Ammon's horn (tissue), 1 donor: Measurements from ENCODE around the gene THSD7A.

ENCODE experiments used
- DNase-seq: peaks from one replicate; pipeline ENCODE4 v3.0.0-alpha.2; 2016; ENCODE audit warnings: low spot score

THSD7A gene, protein sequence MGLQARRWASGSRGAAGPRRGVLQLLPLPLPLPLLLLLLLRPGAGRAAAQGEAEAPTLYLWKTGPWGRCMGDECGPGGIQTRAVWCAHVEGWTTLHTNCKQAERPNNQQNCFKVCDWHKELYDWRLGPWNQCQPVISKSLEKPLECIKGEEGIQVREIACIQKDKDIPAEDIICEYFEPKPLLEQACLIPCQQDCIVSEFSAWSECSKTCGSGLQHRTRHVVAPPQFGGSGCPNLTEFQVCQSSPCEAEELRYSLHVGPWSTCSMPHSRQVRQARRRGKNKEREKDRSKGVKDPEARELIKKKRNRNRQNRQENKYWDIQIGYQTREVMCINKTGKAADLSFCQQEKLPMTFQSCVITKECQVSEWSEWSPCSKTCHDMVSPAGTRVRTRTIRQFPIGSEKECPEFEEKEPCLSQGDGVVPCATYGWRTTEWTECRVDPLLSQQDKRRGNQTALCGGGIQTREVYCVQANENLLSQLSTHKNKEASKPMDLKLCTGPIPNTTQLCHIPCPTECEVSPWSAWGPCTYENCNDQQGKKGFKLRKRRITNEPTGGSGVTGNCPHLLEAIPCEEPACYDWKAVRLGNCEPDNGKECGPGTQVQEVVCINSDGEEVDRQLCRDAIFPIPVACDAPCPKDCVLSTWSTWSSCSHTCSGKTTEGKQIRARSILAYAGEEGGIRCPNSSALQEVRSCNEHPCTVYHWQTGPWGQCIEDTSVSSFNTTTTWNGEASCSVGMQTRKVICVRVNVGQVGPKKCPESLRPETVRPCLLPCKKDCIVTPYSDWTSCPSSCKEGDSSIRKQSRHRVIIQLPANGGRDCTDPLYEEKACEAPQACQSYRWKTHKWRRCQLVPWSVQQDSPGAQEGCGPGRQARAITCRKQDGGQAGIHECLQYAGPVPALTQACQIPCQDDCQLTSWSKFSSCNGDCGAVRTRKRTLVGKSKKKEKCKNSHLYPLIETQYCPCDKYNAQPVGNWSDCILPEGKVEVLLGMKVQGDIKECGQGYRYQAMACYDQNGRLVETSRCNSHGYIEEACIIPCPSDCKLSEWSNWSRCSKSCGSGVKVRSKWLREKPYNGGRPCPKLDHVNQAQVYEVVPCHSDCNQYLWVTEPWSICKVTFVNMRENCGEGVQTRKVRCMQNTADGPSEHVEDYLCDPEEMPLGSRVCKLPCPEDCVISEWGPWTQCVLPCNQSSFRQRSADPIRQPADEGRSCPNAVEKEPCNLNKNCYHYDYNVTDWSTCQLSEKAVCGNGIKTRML (N-terminal part only)

DNA sequence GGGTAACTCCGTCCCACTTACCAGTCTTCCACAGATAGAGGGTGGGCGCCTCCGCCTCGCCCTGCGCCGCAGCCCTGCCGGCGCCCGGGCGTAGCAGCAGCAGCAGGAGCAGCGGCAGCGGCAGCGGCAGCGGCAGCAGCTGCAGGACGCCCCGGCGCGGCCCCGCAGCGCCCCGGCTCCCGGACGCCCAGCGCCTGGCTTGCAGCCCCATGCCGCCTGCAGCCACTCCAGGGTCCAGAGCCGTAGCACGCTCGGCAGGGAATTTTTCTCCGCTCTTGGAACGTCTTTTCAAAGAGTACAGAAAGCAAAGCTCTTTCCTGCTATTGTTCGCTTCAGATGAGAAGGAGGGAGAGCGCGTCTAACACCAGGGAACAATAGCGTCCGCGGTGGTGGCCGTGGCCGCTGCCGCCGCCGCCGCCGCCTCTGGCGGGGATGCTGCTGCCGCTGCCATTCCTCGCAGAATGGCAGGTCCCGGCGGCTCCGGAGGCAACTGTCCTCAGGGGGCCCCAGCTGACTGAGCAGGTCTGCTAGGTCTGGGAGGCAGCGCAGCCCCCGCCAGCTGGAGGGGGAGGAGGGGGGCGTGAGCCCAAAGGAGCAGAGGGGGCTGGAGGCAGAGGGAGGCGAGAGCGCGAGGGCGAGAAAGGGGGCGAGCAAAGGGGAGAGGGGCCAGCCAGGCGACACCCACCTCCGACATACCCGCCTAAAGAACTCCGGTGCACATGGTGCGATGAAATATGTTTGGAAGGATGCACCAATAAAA, at the start of gene THSD7A:
THSD7A (minus strand) TSS at position 463 of the 760 bp plus-strand sequence; CDS start at position 211, 252 bp downstream.
- DNase-seq, result peak; percentile 43

DNA sequence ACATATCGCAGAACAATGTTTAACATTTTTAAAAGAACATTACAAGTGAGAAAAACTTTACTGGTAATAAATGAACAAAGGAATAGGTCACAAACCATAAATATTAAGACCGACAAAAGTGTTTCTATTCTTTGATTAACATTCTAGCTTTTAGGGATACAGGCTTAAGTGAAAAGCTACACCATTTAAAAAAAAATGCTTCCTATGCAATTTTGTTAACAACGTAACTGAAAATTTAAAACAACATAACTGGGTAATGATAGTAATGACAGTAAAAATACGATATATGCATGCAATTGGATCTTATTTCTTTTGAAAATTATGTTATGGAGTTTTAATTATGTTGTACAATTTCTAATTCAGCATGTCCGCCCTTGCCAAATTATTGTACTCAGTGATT, 49.7 kb upstream of the THSD7A start:
- no peak for DNase-seq

DNA sequence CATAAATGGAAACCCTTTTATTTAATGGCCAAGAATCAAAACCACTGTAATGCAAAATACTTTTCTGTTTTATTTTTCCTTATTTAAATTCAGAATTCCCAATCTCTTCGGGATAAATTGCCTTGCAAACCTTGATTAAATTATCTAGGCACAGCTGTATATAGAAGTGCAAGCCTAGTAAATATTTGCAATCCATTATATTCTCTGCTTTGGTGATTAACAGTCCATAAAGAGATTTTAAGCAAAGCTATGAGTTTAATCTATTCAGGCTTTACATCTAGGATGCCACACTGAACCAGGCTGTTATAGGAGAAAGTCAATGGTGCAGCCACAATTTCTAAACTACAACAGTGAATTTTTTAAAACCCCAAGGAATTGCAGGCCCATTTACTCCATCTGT, 43.6 kb upstream of the THSD7A start:
- DNase-seq, result no peak

DNA sequence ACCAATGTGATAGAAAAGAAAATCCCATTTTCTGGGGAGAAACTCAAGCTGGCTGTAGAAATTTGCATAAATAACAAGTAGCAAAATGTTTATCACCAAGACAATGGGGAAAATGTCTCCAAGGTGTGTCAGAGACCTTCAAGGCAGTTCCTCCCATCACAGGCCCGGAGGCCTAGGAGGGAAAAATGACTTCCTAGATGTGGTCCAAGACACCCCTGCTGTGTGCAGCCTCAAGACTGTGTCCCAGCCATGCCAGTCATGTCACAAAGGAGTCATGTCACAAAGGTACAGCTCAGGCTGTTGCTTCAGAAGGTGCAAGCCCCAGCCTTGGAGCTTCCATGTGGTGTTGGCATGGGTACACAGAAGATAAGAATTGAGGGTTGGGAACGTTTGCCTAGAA, 33.7 kb upstream of the THSD7A start:
- no peak for DNase-seq

DNA sequence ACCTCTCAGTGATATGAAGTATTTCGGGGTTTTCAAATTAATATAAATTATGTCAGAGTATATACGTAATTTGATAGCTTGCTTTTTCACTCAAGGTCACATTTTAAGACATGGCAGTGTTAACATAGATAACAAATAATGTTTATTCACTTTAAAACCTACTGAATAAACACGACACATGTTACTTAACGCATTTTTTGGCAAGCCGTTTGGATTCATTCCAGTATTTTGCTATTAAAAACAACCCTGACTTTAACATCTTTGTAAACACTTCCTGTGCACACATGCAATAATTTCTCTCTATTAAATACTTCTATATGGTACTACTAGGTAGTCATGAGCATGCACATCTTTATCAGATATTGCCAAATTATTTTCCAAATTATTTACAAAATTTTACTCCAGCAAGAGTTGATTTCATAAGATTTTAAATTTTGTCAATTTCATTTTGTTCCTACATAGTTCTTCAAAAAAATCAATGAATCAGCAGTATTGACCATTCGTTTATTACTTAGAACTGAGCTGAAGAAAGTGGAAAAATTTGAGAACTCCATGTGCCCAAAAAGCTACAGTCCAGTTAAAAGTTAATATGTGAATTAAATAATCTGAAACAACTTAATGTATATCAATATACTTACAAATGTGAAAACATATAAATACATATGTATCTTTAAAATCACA, 26.8 kb upstream of the THSD7A start:
- no peak for DNase-seq

DNA sequence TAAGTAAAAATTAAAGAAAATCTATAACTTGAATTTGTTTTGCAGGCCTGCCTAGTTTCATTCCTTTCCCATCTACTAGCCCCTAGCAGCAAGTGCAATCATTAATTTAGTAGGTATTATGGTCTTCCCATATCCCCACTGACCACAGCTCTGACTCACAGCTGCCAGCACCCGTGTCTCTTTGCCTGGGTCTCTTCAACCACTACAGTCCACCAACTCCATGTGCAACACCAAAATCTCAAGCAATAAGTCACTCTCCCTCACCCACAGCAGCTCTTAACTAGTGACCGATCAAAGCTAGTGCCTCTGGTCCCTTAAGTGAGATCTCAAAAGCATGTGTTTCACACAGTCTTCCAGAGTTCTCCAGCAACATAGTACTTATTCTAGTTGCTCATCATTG, 26.0 kb upstream of the THSD7A start:
- DNase-seq, result no peak

DNA sequence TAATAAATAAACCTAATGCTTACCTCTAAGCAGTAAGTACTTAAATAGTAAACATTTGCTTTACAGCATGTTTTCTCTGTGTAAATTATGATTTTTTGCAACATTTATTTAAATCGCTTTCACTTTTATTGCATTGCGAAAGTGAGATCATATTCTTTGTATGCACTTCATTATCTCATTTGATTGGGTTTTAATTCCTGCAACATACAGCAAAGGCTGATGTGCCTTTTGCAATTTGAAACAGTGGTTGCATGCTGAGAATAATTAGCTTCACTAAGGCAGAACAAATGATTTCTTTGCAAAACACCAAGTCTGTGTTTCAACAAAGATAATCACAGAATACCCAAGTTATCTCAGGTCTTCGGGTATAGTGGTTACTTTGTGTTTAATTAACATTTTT, 16.3 kb upstream of the THSD7A start:
- no peak for DNase-seq

DNA sequence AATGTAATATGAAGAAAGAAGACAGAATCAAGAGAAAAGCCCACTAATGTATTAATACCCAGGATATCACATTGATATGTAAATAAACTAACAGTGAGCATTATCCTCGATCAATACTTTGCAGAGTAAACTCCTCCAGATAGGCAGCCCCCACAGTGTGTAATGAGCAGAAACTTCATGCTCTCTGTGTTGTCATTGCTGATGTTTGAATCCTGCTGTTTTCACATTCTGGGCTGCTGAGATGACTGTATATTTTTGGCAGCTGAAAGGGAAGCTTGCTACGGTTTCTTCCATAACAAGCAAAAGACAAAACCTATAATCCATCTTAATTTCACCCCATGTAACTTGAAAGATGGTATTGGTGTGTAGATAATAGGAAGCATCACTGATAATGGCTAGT, 15.3 kb upstream of the THSD7A start:
- DNase-seq, result no peak

DNA sequence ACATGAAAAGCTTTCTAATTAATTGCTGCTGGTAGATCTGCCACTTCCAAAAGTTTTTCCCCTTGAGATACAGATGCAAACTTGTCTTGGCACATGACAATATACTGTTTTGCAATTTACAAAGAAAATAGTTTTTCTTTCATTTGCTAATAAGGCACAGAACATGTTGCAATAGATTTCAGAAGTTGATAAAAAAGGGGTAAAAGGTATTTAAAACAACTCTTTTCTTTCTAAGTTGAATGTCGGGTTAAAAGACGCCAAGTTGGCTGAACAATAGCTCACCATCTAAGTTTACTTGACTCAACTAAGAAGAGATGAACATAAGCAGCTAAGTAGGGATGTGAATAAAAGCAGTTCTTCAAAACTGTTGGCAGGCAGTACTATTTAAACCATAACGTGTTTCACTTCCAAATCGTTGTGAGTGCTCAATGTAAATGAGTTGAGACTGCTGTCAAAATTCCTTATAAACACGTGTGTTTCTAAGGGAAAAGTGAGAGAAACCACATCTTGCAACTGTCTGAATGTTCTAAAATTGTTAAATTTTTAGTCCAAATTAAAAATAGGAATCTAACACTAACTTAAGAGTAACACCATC, 14.5 kb upstream of the THSD7A start:
- DNase-seq, result no peak

DNA sequence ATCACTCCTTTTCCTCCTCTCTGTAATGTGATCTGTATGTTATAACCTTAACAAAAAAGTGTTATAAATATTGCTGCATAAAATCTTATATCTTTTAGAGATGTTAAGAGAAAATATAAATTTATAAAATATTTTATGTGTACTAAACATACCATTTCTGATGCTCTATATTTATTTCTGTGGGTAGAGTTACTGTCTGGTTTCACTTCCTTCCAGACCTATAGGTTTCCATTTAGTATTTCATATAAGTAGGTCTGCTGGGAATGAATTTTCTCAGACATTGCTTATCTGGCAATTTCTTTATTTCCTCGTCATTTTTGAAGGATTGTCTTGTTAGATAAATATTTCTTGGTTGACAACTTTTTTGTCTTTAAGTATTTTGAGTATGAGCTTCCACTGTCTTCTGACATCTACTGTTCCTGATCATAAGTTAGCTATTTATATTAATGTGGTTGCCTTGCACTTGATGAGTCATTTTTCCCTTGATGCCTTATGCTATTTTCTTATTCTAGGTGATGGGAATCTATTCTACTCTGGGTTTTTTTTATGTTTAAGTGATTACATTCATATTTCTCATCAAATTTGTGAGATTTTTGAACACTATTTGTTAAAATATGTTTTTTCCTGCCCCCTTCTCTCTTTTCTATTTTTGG, 11.2 kb upstream of the THSD7A start:
- DNase-seq, result no peak

DNA sequence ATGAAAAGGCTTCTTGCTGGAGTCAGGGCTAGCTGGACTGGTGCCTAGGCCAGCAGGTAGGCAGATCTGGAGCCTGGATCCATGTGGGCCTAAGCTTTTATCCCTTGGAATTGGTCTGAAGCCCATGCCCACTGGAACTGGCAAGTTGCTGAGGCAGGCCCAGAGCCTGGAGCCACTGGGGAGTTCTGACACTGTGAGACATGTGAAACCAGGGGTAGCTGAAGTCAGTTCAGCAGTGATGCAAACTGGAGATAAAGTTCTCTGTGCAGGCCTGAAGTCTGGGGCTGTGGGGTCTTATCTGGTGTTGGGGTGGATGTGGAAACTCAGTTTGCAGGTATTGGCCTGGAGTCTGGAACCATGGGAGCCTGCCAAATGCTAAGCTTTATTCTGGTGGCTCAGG, 9.7 kb upstream of the THSD7A start:
- no peak for DNase-seq

DNA sequence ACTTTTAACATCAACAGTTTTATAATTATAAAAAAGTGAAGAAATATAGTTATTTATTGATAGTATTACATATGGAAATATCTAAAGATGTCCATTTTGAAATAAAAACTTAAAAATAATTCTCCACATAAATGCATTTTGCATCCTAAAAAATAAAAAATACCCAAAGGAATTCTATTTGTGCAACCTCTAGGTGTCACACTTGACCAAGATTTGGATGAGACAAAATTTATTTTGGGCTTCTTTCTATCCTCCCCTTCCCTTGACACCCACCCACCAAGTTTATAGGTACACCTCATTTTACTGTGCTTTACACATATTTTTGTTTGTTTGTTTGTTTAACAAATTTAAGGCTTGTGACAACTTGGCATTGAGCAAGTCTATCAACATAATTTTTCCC, 3.3 kb upstream of the THSD7A start:
- DNase-seq, result no peak

DNA sequence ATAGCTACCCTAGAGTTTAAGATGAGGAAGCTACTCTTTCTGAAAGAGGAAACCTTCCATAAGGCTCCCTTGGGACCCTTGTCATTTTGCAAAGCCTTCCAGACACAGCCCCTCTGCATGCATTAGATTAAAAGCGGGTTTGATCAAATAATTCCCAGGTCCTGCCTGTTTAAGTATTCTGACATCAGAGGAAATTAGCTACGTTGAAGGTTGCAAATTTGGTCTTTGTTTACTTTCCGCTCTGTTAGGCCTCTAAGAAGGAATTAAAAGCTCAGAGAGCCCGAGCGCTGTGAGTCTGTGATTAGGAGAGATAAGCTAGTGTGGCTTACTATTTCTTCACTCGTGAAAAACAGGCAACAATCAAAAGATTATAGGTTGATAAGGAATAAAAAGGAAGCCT, 1.4 kb upstream of the THSD7A start:
- DNase-seq, result no peak

DNA sequence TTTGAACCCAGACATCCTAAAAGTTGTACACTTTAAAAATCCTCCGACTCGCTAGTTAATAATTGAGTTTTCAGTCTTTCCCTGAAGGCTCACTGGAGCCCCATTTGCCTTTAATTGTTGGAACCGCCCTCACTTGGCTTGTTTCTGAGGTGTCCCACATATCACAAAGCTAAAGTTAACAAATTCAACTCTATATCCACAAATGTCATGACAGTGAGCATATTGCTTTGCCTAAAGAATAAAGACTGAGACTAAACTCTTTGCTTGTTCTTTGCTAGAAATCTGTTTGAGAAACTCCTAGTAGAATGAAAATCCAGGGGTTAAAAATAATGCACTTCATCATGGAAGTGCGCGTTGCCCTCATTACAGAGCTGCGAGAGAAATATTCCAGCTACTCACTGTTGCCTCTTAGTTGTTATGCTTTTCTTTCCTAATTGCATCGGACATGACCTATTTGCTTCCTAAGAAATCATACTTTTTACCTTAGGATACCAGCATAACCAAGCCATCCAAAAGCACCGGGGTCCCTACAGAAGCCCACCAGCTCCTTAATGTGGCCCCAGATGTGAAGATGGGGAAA, 752 bp downstream of the THSD7A start:
- no peak for DNase-seq

DNA sequence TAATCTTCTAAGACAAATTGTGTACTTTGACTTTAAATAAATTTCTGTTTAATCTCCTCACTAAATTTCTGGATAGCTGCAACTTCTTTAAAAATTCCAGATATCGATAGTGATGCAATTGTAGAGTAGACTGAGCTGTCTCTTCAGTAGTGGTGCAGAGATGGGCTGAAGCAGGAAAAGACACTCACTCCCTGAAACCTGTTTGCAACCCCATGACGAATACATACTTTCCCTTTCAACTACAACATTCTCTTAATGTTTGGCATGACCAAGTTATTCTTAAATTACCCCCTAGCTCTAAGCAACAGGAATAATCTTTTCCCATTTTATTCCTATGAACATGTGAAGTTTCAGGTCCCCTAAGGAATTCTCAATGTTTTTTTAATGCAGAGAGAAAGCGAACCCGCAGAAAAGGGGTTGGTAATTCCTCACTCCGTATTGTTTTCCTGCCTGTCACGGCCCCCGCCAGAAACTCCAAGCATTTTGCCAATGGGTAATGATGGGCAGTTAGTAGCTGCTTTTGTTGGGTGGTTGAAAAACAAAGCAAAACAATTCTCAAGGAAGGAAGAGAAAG, 1.3 kb downstream of the THSD7A start:
- DNase-seq, result no peak

DNA sequence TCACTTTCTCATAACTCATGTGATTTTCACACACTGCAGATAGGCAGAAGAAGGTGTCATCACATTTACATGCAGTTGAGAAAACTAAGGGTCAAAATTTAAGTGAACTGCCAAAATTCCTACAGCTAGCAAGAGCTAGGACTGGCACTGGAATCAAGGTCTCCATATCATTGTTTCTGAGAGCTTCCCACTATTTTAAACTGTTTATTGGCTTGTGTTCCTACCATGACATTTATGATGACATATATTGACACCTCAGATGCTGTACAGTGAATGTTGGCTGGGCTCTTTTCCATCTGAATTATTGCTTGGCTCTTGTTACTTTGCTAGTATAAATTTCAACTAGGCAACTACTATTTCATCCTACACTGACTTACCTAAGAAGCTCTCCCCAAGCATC, 2.0 kb downstream of the THSD7A start:
- no peak for DNase-seq

DNA sequence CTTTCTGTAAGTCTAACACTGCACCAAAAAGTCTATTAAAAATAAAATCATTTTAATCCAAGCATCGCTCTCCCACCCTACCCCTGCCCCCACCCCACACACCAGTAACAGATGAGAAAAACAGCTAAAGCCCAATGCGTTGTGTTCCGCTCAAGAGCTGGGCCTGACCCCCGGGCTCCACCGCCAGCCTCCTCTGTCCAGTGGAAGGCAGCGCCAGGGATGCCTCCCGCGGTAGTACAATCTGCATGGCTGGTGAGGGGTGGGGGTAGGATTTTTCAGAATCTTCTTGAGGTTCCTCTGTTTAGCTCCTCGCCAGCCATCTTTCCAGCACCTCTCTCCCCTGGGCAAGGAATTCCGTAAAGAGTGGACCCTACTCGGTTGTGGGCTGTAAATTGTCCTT, 12.1 kb downstream of the THSD7A start:
- no peak for DNase-seq

DNA sequence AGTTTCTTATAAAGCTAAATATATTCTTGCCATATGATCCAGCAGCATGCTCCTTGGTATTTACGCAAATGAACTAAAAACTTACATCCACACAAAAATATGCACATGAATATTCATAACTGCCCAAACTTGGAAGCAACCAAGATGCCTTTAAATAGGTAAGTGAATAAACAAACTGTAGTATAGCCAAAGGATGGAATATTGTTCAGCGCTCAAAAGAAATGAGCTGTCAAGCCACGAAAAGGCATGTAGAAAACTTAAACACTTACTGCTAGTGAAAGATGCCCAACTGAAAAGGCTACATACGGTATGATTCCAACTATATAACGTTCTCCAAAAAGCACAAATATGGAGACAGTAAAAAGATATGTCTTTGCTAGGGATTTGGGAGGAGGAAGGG, 12.7 kb downstream of the THSD7A start:
- no peak for DNase-seq

DNA sequence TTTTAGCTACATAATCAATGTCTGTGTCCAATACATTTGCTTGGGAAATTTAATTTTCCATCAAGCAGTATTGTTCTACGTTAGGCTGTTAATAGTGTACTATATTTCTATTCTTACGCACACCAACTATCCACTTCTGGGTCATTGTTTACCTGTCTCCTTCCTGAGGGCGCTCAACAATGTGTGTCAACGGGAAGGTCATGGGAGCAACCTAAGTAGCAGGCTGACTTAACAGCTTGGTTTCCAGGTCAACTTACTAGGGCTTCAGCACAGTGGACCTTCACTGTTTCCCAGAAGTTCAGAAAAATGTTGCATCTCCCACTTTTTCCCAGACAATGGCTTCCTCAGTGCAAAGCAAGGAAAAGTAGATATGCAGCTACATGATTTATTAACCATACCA, 13.7 kb downstream of the THSD7A start:
- no peak for DNase-seq
